ENCODE results near the gene CCDC88B.
"Not testable (repeated sequence)": the region's sequence is repeated elsewhere in the genome, so short reads cannot be mapped to it uniquely, and the experiment has no call there.

Gene CCDC88B

GRCh38 chr11:64322925-64323260 lies 17.1 kb upstream of the CCDC88B start:
- Histone ChIP-seq H3K4me3 (ENCODE audit: insufficient read depth, low read depth, low read length, poor library complexity, severe bottlenecking) (no peak overlapping the region), H3K36me3 (ENCODE audit: control insufficient read depth, insufficient read depth, low read length) (no peaks in the 10 kb centered on the region), H3K9me3 (ENCODE audit: control insufficient read depth, low read length) (no peaks in the 10 kb centered on the region), H3K4me1 (ENCODE audit: control insufficient read depth, insufficient read depth, low read length, poor library complexity, severe bottlenecking) (peaks cover 7% of the 10 kb centered on the region), H3K27me3 (replicated peaks; ENCODE audit: control insufficient read depth, insufficient read depth, low read length, poor library complexity, severe bottlenecking) (no peaks in the 10 kb centered on the region), H3K27ac (ENCODE audit: insufficient read depth, low read length, poor library complexity, severe bottlenecking) (no peak overlapping the region)
- DNase-seq: no peak

DNA sequence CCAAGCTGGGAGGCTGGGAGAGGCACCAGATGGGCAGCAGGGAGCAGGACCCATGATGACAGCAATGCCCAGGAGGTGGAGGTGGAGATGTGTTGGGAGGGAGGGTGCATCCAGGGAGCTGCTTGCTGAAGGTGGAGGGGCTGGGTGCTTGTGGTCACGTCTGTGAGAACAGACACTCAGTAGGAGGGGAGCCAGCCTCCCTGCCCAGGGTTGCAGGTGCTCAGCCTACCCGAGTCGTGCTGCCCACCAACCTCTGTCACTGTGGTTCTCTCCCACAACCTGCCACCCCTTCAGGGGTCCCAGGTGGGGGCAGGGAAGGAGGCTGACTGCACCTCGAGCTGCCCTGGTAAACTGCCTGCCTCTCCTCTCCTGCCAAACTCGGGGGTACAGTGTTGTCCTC lies 16.6 kb upstream of the CCDC88B start:
- no peak overlapping the region for H3K4me3 ChIP-seq (ENCODE audit: insufficient read depth, low read depth, low read length, poor library complexity, severe bottlenecking)
- no peak overlapping the region for H3K27ac ChIP-seq (ENCODE audit: insufficient read depth, low read length, poor library complexity, severe bottlenecking)
- DNase-seq: no peak
- H3K9me3 ChIP-seq (ENCODE audit: control insufficient read depth, low read length): no peaks in the 10 kb centered on the region
- H3K27me3 ChIP-seq (replicated peaks; ENCODE audit: control insufficient read depth, insufficient read depth, low read length, poor library complexity, severe bottlenecking): no peaks in the 10 kb centered on the region
- H3K4me1 ChIP-seq (ENCODE audit: control insufficient read depth, insufficient read depth, low read length, poor library complexity, severe bottlenecking): peaks cover 7% of the 10 kb centered on the region
- no peaks in the 10 kb centered on the region for H3K36me3 ChIP-seq (ENCODE audit: control insufficient read depth, insufficient read depth, low read length)

DNA sequence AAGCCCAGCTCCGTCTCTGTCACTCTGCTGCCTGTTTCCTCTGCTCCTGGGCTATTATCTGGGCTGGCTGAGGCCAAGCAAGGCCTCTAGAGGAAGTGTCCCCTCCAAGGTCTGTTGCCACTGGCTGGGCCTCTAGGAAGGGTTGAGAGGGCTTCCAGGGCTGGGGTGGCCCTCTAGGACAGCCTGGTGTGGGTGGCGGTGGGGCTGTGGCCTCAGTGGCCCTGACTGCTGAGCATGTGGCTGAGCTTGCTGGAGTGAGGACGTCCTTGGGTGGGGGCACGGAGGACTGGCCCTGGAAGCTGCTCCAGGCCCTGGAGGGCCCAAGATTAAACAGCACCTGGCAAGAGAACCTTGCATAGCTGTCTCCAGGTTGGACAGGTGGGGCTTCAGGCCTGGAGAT lies 16.0 kb upstream of the CCDC88B start:
- not testable (repeated sequence) for H3K9me3 ChIP-seq (ENCODE audit: control insufficient read depth, low read length); H3K27me3 ChIP-seq (replicated peaks; ENCODE audit: control insufficient read depth, insufficient read depth, low read length, poor library complexity, severe bottlenecking); DNase-seq; H3K4me3 ChIP-seq (ENCODE audit: insufficient read depth, low read depth, low read length, poor library complexity, severe bottlenecking); H3K27ac ChIP-seq (ENCODE audit: insufficient read depth, low read length, poor library complexity, severe bottlenecking); H3K4me1 ChIP-seq (ENCODE audit: control insufficient read depth, insufficient read depth, low read length, poor library complexity, severe bottlenecking); H3K36me3 ChIP-seq (ENCODE audit: control insufficient read depth, insufficient read depth, low read length)

DNA sequence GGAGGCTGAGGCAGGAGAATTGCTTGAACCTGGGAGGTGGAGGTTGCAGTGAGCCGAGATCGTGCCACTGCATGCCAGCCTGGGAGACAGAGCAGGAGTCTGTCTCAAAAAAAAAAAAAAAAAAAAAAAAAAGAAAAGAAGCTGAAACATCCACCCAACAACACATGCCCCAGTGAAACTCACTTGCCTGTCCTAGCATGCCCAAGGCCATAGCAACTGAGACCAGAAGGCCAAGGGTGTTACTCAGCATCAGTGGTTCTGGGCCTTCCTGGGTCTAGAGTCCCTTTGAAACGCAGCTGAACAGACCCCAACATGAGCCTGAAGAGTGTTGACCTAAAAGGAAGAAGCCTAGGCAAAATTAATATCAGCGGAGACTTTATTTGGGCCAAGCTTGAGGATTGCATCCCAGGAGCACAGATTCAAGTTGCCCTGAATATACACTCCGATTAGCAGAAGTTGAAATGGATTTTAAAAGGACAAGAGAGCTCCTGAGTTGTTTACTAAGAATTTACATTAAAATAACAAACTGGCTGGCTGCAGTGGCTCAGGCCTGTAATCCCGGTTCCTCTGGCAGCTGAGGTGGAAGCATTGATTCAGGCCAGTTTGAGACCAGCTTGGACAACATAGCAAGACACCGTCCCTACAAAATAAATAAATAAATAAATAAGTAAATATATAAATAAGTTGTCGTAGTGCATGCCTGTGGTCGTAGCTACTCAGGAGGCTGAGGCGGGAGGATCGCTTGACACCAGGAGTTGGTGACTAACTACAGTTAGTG lies 15.1 kb upstream of the CCDC88B start:
- Histone ChIP-seq H3K9me3 (ENCODE audit: control insufficient read depth, low read length) (no peaks in the 10 kb centered on the region), H3K27ac (ENCODE audit: insufficient read depth, low read length, poor library complexity, severe bottlenecking) (no peak overlapping the region), H3K27me3 (replicated peaks; ENCODE audit: control insufficient read depth, insufficient read depth, low read length, poor library complexity, severe bottlenecking) (no peaks in the 10 kb centered on the region), H3K36me3 (ENCODE audit: control insufficient read depth, insufficient read depth, low read length) (no peaks in the 10 kb centered on the region), H3K4me3 (ENCODE audit: insufficient read depth, low read depth, low read length, poor library complexity, severe bottlenecking) (no peak overlapping the region), H3K4me1 (ENCODE audit: control insufficient read depth, insufficient read depth, low read length, poor library complexity, severe bottlenecking) (no peaks in the 10 kb centered on the region)
- no peak for DNase-seq

- Histone ChIP-seq H3K4me3 (ENCODE audit: insufficient read depth, low read depth, low read length, poor library complexity, severe bottlenecking) (no peak overlapping the region), H3K9me3 (ENCODE audit: control insufficient read depth, low read length) (no peaks in the 10 kb centered on the region), H3K27me3 (replicated peaks; ENCODE audit: control insufficient read depth, insufficient read depth, low read length, poor library complexity, severe bottlenecking) (no peaks in the 10 kb centered on the region), H3K36me3 (ENCODE audit: control insufficient read depth, insufficient read depth, low read length) (no peaks in the 10 kb centered on the region), H3K4me1 (ENCODE audit: control insufficient read depth, insufficient read depth, low read length, poor library complexity, severe bottlenecking) (peaks cover 7% of the 10 kb centered on the region), H3K27ac (ENCODE audit: insufficient read depth, low read length, poor library complexity, severe bottlenecking) (no peak overlapping the region)
- no peak for DNase-seq
Measured at GRCh38 chr11:64327375-64327774, 12.6 kb upstream of the CCDC88B start.

DNA sequence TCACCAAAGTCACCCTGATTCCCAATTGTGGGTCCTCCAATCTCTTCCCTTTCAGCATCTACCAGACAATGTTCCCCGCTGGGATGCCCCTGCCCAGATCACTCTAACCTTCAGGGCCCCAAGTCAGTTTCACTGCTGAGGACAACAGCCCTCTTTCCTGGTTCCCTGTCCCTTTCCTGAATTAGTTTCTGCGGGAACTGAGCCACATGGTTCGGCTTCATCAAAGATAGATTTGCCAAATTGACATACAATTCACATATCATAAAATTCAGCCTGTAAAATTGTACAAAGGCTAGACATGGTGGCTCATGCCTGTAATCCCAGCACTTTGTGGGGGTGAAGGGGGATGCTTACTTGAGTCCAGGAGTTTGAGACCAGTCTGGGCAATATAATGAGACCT lies 12.0 kb upstream of the CCDC88B start:
- DNase-seq: no peak
- Histone ChIP-seq H3K36me3 (ENCODE audit: control insufficient read depth, insufficient read depth, low read length) (no peaks in the 10 kb centered on the region), H3K27ac (ENCODE audit: insufficient read depth, low read length, poor library complexity, severe bottlenecking) (no peak overlapping the region), H3K4me1 (ENCODE audit: control insufficient read depth, insufficient read depth, low read length, poor library complexity, severe bottlenecking) (peaks cover 7% of the 10 kb centered on the region), H3K9me3 (ENCODE audit: control insufficient read depth, low read length) (no peaks in the 10 kb centered on the region), H3K27me3 (replicated peaks; ENCODE audit: control insufficient read depth, insufficient read depth, low read length, poor library complexity, severe bottlenecking) (no peaks in the 10 kb centered on the region), H3K4me3 (ENCODE audit: insufficient read depth, low read depth, low read length, poor library complexity, severe bottlenecking) (no peak overlapping the region)

GRCh38 chr11:64330888-64331287 lies 9.1 kb upstream of the CCDC88B start:
- no peak overlapping the region for H3K4me3 ChIP-seq (ENCODE audit: insufficient read depth, low read depth, low read length, poor library complexity, severe bottlenecking)
- H3K4me1 ChIP-seq (ENCODE audit: control insufficient read depth, insufficient read depth, low read length, poor library complexity, severe bottlenecking): peaks cover 7% of the 10 kb centered on the region
- H3K9me3 ChIP-seq (ENCODE audit: control insufficient read depth, low read length): no peaks in the 10 kb centered on the region
- no peaks in the 10 kb centered on the region for H3K27me3 ChIP-seq (replicated peaks; ENCODE audit: control insufficient read depth, insufficient read depth, low read length, poor library complexity, severe bottlenecking)
- no peak for DNase-seq
- H3K36me3 ChIP-seq (ENCODE audit: control insufficient read depth, insufficient read depth, low read length): no peaks in the 10 kb centered on the region
- H3K27ac ChIP-seq (ENCODE audit: insufficient read depth, low read length, poor library complexity, severe bottlenecking): no peak overlapping the region

- Histone ChIP-seq H3K27ac (ENCODE audit: insufficient read depth, low read length, poor library complexity, severe bottlenecking) (no peak overlapping the region), H3K27me3 (replicated peaks; ENCODE audit: control insufficient read depth, insufficient read depth, low read length, poor library complexity, severe bottlenecking) (no peaks in the 10 kb centered on the region), H3K4me3 (ENCODE audit: insufficient read depth, low read depth, low read length, poor library complexity, severe bottlenecking) (no peak overlapping the region), H3K36me3 (ENCODE audit: control insufficient read depth, insufficient read depth, low read length) (no peaks in the 10 kb centered on the region), H3K4me1 (ENCODE audit: control insufficient read depth, insufficient read depth, low read length, poor library complexity, severe bottlenecking) (peaks cover 7% of the 10 kb centered on the region), H3K9me3 (ENCODE audit: control insufficient read depth, low read length) (no peaks in the 10 kb centered on the region)
- peak; percentile 34 to 49 (median 43) for DNase-seq
Measured at GRCh38 chr11:64331569-64332371, 8.2 kb upstream of the CCDC88B start.

- H3K27ac ChIP-seq (ENCODE audit: insufficient read depth, low read length, poor library complexity, severe bottlenecking): no peak overlapping the region
- no peak for DNase-seq
- H3K4me3 ChIP-seq (ENCODE audit: insufficient read depth, low read depth, low read length, poor library complexity, severe bottlenecking): no peak overlapping the region
- no peaks in the 10 kb centered on the region for H3K9me3 ChIP-seq (ENCODE audit: control insufficient read depth, low read length)
- H3K4me1 ChIP-seq (ENCODE audit: control insufficient read depth, insufficient read depth, low read length, poor library complexity, severe bottlenecking): peaks cover 7% of the 10 kb centered on the region
- no peaks in the 10 kb centered on the region for H3K27me3 ChIP-seq (replicated peaks; ENCODE audit: control insufficient read depth, insufficient read depth, low read length, poor library complexity, severe bottlenecking)
- H3K36me3 ChIP-seq (ENCODE audit: control insufficient read depth, insufficient read depth, low read length): peaks cover 5% of the 10 kb centered on the region
Measured at GRCh38 chr11:64333556-64333955, 6.4 kb upstream of the CCDC88B start.
